ENCODE results near the gene MRPL18.
"Not testable (repeated sequence)": the region's sequence is repeated elsewhere in the genome, so short reads cannot be mapped to it uniquely, and the experiment has no call there.

The MRPL18 gene

DNA sequence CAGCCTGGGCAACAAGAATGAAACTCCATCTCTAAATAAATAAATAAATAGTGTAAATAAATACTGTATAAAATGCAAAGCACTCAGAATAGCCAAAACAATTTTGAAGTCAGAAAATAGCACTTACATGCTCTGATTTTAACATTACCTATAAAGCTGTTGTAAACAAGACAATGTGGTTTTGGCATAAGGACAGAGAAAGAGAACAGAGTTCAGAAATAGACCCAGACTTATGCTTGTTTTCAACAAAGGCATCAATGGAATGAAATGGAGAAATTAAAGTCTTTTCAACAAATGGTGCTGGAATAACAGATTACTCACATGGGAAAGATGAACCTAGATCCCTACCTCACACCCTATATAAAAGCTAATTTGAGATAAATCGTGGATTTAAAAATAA lies 18.1 kb upstream of the MRPL18 start:
- DNase-seq (ENCODE audit: low spot score) = no peak

DNA sequence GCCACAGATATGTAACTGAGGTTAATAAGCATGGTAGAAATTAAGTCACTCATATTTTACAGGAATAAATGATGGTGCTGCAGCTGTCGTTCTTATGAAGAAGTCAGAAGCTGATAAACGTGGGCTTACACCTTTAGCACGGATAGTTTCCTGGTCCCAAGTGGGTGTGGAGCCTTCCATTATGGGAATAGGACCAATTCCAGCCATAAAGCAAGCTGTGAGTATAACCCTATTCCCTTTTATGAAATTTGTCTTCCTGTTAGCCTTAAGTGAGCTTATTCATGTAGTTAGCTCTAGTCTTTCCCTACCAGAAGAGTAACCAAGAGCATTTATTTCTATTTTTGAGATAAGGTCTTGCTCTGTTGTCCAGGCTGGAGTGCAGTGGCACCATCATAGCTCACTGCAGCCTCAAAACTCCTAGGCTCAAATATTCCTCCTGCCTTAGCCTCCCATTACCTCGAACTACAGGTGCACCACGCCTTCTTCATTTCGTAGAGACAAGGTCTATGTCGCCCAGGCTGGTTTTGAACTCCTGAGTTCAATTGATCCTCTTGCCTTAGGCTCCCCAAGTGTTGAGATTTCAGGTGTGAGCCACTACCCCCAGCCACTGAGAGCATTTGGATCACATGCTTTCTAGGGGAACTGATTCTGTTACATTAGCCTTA lies 12.9 kb upstream of the MRPL18 start:
- no peak for DNase-seq (ENCODE audit: low spot score)

DNA sequence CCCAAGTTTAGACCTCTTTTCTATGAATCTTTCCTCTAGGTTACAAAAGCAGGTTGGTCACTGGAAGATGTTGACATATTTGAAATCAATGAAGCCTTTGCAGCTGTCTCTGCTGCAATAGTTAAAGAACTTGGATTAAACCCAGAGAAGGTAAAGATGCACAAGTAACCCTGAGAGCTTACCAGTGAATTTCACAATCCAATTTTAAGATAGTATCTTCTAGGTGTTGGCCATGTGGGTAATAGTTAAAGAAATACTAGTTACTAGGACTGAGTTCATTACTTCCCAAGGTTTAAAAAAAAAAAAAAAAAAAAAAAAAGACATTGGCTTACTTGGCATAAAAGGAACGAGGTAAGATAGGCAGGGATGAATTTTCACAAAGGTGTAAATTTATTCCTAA lies 12.1 kb upstream of the MRPL18 start:
- DNase-seq (ENCODE audit: low spot score) = no peak

DNA sequence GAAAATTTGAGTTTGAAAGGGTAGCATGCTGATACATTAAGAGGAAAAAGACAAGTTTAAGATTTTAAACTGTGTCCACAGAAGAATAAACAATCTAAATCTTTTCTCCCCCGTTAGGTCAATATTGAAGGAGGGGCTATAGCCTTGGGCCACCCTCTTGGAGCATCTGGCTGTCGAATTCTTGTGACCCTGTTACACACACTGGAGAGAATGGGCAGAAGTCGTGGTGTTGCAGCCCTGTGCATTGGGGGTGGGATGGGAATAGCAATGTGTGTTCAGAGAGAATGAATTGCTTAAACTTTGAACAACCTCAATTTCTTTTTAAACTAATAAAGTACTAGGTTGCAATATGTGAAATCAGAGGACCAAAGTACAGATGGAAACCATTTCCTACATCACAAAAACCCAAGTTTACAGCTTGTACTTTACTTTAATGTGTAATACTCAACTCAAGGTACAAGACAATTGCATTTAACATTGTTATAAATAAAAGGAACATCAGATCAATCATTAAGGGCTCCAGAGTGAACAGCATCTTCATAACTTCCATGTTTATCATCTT lies 11.6 kb upstream of the MRPL18 start:
- DNase-seq (ENCODE audit: low spot score) = no peak

DNA sequence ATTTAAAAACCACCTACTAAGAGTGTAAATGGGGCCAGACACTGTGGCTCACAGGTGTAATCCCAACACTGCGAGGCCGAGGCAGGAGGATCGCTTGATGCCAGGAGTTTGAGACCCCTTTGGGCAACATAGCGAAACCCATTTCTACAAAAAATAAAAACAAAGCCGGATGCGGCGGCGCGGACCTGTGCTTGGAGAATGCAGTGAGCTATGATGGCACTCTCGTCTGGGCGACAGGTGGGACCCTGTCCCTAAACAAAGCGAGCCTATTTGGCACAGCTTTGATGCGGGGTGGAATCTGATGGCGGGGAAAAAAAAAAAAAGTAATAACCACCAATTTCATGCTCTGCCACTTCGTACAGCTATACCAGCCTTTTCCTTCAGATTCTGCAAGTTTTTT lies 2.0 kb upstream of the MRPL18 start:
- no peak for DNase-seq (ENCODE audit: low spot score)

DNA sequence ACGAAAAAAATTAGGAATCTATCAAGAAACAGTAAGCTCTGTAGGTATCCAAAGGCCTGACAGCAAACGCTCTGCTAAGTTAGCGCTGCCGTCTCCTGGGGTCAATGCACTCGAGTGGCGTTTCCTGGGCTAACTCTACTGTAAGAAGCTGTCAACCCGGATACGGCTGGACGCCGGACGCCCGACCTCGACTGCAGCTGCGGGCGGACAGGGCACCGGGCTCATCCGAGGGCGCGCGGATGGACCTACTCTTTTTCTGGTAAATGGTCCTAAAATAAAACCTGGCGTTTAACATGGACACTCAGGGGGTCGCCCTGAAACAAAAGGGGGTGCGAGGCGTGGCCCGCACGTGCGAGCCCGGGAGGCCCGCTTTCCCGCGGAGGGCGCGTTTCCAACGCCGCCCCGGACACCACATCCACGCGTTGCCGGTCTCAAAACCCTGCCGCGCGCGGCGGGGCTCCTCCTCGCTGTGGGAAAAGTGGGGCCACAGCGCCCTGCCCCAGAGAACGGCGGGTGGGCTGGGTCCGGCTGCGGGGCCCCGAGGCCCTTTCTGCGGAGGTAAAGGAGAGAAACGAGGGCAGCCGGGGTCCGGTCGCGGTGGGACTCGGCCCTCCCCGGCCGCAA lies 1.4 kb upstream of the MRPL18 start:
- no peak for DNase-seq (ENCODE audit: low spot score)

DNA sequence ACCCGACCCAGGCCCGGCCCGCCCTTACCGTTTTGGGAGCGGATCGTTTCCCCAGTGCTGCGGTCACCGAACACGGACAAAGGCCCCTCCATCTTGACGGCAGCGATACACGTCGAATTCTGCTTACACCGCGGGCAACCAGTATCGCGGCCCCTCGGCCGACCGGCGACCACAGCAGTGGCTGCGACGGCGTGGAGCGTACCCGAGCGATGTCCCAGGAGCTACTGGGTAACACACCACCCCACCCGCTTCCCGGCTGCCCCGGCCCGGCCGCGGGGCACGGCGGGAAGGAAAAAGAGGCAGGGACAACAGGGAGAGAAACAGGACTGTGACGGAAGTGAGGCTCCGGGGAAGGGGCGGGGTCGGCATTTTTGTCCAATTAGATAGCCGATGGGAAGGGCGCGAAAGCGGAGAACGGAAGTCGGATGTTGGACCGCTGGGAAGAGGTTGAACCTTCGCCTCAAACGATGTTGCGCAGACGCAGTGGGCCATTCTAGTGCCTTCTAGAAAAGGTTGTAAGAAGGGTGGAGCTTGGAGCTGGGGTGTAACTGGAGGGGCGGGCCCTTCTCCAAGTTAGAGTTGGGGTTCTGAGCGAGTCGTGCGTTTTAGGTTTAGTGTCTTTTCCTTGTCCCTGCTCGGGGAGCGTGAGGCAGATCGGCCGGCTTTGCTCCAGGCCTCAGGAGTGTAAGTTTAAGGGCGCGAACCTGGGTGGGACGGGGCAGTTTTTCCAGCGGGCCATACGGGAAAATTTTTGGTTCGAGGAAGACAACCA lies 704 bp upstream of the MRPL18 start, which contains the start of gene TCP1:
Gene TCP1 (minus strand): TSS at position 226 of the 772 bp plus-strand sequence. CDS start 134 bp downstream, at position 92.
- DNase-seq (ENCODE audit: low spot score) = peak; percentile 99

DNA sequence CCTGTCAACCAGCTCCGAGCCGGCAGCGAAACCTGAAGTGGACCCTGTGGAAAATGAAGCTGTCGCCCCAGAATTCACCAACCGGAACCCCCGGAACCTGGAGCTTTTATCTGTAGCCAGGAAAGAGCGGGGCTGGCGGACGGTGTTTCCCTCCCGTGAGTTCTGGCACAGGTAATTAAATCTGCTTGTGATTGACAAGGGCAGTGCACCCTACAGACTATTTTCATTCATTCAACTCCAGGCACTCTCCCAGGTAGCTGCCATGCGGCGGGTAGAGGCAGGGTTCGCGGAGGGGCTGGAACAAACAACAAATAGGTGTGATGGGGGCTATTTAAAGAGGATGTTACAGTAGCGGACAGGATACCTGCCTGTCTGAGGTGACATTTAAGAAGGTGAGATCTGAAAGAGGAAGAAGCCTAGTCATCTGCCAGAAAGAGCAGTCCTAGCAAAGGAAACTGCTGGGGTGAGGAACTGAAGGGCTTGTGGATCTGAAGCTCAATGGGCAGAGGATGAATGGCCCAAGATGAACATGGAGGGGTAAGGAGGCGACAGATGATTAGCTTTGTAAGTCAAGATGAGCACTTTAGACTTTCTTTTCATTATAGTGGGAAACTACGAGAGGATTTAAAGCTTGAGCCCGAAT lies 810 bp downstream of the MRPL18 start:
- peak; percentile 4 for DNase-seq (ENCODE audit: low spot score)

DNA sequence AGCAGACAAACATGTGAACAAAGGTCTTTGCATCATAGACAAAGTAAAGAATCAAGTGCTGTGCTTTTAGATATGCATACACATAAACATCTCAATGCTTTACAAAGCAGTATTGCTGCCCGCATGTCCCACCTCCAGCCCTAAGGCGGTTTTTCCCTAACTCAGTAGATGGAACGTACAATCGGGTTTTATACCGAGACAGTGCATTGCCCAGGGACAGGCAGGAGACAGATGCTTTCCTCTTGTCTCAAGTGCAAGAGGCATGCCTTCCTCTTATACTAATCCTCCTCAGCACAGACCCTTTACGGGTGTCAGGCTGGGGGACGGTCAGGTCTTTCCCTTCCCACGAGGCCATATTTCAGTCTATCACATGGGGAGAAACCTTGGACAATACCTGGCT lies 4.7 kb downstream of the MRPL18 start:
- not testable (repeated sequence) for DNase-seq (ENCODE audit: low spot score)

DNA sequence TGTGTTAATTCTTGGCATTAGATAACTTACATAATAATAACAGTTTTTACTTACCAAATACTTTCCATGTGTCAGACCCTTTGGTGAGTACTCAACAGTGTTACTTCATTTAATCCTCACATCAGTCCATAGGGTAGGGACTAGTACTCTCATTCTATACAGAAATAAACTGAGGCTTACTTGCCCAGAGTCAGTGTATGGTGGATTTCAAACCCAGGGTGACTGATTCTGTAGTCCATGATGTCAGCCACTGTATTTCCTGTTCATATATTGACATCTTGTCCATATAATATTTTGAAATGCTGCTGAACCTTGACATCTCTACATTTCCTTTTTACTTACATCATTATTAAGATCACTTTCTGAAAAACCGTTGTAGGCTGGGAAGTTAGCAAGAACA lies 7.3 kb downstream of the MRPL18 start:
- DNase-seq (ENCODE audit: low spot score) = no peak

DNA sequence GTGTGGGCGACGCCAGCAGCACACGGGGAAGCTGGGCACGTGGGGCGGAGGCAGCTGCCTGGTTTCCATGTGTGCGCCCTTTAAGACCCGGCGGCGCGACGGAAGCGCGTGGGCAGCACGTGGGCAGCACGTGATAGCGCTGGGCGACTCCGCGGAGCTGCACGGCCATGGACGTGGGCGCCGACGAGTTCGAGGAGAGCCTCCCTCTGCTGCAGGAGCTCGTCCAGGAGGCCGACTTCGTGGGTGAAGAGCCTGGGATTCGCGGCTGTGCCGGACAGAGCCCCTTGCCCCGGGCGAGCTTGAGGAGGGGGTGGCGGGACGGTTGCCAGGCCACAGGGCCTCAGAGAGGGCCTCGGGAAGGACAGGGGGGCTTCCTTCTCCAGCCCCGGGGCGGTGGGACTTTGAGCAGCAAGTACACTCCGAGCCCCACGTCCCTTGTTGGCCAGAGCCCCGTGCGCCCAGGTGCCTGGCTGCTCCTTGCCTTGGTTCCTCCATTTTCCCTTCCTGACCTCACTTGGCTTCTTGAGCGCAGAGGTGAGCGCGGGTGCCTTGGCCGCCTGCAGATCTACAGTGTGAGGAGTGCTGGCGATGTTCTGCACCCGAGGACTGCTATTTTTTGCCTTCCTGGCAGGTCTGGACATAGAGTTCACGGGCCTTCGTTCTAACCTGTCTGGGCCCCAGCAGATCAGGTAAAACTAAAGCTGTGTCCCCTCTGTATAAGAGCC lies 10.0 kb downstream of the MRPL18 start, which contains the start of gene PNLDC1:
Gene PNLDC1 (plus strand): TSS at position 136 of the 725 bp plus-strand sequence. CDS start 32 bp downstream, at position 168.
- DNase-seq (ENCODE audit: low spot score) = no peak

DNA sequence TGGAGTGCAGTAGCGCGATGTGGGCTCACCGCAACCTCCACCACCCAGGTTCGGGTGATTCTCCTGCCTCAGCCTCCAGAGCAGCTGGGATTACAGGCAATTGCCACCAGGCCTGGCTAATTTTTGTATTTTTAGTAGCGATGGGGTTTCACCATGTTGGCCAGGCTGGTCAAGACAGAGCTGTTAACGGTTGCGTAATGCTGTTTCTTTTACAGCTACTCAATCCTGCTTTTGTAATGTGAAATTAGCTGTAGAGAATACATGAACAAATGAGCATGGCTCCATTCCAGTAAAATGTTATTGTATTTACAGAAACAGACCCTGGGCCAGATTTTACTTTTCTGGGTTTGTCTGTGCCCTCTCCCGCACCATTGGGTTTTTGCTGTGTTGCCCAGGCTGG lies 11.7 kb downstream of the MRPL18 start:
- no peak for DNase-seq (ENCODE audit: low spot score)

DNA sequence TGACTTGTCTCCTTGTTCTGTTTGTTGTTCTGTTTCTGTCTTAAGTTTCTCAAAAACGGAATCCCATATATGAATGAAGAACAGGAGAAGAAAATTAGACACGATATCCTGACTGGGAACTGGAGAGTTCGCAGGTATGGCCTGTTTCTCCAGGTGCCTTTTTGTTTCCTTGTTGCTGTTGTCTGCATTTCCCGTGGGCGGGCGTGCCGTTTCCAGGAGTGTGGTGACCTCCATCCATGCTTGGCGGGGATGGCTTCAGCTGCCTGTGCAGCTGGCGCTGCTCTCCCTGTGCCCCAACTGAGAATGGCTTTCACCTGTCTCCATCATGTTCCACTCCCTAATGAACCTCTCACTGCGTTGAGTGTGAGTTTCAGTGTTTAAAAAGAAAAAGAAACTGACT lies 14.2 kb downstream of the MRPL18 start:
- no peak for DNase-seq (ENCODE audit: low spot score)

DNA sequence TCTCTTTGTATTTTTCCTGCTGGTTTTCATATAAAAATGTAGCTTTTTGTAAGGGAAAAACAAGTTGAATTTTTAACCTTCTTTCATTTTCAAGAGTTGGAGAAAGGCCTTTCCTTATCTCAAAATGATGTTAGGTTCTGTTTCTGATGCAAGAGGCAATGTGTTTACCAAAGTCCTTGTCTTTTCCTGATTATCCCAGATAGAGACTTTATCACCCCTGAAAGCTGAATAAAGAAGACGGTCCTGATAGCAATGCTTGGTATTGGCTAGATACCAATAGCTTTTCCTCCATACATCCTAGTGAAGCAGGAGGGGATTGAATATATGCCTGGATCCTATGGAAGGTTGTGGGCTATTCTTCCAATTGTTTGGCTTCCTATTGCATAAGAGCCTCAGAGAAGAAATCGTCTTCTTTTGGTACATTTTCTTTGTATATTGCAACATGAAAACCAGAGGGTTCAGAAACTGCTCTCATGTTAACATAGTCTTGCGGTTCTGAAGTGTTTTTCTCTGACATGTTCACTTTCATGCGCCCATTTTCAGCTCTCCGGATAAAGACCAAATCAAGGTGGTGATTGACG lies 15.3 kb downstream of the MRPL18 start:
- no peak for DNase-seq (ENCODE audit: low spot score)

DNA sequence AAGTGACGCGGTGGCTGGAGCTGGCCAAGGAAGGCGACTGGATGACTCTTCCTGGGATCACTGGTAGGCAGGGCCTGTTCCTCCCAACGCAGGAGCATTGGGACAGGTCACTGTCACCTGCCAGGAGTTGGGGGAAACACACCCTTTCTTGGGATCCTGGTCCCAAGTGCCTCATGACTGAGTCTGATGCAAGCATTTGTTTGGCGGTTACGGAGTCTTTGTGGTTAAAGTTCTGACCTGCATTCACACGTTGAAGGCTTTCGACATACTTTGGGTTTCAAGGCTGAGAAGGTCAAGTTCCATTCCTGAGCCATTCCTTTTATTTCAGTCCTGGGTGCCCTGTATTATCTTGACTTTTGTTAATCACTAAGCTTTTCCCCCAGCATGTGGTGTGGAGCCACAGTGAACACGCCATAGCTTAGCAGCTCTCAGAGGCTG lies 15.8 kb downstream of the MRPL18 start:
- no peak for DNase-seq (ENCODE audit: low spot score)

DNA sequence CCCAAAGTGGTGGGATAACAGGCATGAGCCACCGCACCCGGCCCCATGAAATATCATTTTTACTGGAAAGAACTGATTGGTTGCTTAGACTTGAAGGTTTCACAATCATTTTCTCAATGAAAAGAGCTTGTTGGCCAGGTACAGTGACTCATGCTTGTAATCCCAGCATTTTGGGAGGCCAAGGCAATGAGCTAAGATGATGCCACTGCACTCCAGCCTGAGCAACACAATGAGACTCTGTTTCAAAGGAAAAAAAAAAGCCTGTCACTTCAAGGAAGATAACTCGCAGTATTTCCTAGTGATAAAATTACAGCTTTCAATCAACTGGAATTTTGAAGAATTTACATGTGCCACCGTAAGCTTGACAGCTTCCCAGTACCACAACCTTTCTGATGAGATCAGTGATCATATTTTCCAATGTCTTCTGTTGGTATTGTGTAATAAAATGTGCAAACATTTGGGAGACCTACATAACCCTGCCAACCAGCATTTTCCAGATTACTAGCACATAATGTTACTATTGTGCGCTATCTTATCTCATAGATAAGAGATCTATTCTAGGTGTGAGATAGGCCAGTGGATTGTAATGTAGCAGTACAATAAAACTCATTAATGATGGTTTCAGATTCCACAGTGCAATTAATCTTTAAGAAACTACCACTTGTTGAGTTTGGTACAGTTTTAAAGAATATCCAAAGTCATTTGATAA lies 17.0 kb downstream of the MRPL18 start:
- DNase-seq (ENCODE audit: low spot score) = no peak

DNA sequence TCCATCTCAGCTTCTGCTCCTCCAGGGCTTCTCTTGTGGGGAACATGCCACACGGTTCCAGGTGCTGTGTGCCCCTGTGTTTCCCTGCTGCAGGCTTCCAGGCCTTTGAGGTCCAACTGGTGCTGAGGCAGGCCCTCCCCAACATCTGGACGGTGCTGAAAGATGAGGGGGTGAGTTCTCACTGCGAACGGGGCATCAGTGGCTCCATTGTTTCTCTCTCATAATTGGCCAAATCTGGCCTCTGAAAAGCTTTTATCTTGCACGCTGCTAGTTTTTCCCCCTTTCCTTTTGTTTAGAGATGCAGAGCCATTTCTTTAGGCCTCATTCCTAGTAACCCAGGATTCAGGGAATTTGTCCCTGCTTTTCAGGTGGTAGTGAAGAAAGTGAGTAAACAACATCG lies 18.4 kb downstream of the MRPL18 start:
- no peak for DNase-seq (ENCODE audit: low spot score)

DNA sequence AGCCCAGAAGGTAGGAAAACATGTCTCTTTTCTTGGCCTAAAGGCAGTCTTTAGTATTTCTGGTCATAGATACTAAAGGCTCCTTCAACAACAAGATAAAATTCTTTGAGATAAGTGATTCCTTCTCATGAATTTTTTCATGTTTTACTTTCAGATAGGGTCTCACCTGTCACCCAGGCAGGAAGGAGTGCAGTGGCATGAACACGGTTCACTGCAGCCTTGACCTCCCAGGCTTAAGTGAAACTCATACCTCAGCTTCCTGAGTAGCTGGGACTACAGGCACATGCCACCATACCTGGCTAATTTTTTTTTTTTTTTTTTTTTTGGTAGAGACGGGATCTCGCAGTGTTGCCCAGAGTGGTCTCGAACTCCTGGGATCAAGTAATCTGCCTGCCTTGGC lies 18.9 kb downstream of the MRPL18 start:
- DNase-seq (ENCODE audit: low spot score) = no peak

DNA sequence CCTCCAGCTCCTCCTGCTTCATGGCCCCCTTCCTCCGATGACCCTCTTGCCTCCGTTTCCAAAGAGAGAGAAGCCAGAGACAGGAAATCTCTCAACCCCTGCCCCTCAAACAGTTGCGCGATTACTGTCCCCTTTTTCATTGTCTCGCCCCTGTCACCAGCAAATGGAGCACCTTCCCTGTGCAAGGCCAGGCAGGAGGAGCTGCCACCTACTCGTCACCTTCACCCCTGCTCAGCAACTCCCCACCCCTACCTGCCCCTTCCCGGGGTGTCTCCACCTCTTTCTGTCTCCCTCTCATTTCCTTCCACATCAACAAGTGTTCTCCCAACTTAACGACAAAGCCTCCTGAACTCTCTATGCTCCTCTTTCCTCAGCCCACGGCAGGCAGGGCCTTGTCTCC lies 23.5 kb downstream of the MRPL18 start:
- DNase-seq (ENCODE audit: low spot score) = no peak

DNA sequence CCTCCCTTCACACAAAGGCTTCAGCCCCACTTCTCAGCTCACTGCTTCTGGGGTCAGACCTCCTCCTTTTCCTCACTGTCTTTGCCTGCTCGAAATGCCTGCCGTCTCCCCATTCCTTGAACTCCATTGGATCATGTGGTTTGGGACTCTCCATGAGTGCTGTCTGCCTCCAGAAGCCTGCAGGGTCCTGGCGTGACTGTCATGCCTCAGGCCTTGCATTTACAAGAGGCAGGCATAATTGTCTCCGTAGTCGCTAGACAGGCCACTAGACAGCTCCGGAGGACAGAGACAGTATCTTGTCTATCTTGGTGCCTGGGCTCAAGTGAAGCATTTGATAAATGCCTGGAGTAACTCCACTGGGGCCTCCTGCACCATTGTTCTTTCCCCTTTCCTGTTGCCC lies 25.1 kb downstream of the MRPL18 start:
- DNase-seq (ENCODE audit: low spot score) = no peak
